Omental fat pad (tissue), 4 donors: Measurements from ENCODE around the gene ABCA4. TPM values are rescaled to one million over a fixed set of nuclear protein-coding genes. Genes with fewer than 3 reads are reported as not detected.
"Not testable (repeated sequence)": the region's sequence is repeated elsewhere in the genome, so short reads cannot be mapped to it uniquely, and the experiment has no call there.

ENCODE experiments used
- ATAC-seq: fragments of 150-250 bp; one replicate; pipeline ENCODE4 v1.9.1; 2016; ENCODE audit warnings: mild to moderate bottlenecking, moderate library complexity; ENCODE audit not compliant: low FRiP score
- DNase-seq: peaks from one replicate; pipeline ENCODE4 v3.0.0-alpha.2; 2019; ENCODE audit warnings: low spot score
- CTCF ChIP-seq, 3 donors: fragments of 450-650 bp; IDR thresholded peaks; one replicate each; pipeline ENCODE4 v1.5.1; 2016 to 2017; ENCODE audit warnings: antibody characterized with exemption in 3 of 3, mild to moderate bottlenecking in 3 of 3, moderate library complexity in 2 of 3
- total RNA-seq, 4 donors: library from RNA; depleted of rRNA; stranded (reverse); fragments of >200 nt; gene quantifications; one replicate each; pipeline ENCODE4 v1.1.0, GENCODE V29; 2016

Gene ABCA4
- total RNA-seq, 4 donors from 2014 or later = 0.37 to 0.79 (median 0.38) TPM; not detected in 1

GRCh38 chr1:93955765-93956164 is 165.2 kb downstream of the ABCA4 start:
- DNase-seq (no peak), ATAC-seq (no peak)
- TF ChIP-seq CTCF (IDR thresholded peaks at IDR 0.05) = no peak

DNA sequence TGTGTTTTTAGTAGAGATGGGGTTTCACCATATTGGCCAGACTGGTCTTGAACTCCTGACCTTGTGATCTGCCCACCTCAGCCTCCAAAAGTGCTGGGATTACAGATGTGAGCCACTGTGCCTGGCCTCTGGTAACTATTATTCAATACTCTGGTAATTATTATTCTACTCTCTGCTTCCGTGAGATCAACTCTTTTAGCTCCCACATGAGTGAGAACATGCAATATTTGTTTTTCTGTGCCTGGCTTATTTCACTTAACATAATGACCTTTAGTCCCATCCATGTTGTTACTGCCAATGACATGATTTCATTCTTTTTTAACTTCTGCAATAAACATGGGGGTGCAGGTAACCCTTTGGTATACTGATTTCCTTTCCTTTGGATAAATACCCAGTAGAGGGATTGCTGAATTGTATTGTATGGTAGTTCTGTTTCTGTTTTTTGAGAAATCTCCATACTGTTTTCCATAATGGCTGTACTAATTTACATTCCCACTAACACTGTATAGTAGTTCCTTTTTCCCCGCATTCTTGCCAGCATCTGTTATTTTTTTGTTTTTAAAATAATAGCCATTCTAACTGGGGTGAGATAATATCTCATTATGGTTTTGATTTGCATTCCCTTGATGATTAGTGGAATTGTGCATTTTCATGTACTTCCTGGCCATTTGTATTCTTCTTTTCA is 173.8 kb downstream of the ABCA4 start:
- not testable (repeated sequence) for DNase-seq, ATAC-seq

Other genes with a start within 250 kb of the ABCA4 start
- 10 to 100 TPM; 26.4 to 63.5 (median 41.0) TPM for gene DNTTIP2, start 241.9 kb downstream of the ABCA4 start, total RNA-seq
- 10 to 100 TPM; 16.7 to 43.2 (median 27.7) TPM for gene GCLM, start 211.7 kb downstream of the ABCA4 start, total RNA-seq
- gene ARHGAP29, start 116.4 kb upstream of the ABCA4 start, total RNA-seq = 100 to 1,000 TPM in 1 of 4 donors, 10 to 100 TPM in 3; 43.8 to 129 (median 77.1) TPM